B cell (primary cell): ENCODE results near the gene WIF1.
A peak's percentile ranks its signal among the peaks of the same experiment; 100 is the strongest.

Source experiments
- EZH2 ChIP-seq: IDR thresholded peaks from 2 replicates; pipeline ENCODE4 v1.6.1; 2012; ENCODE audit warnings: borderline replicate concordance, low read depth, mild to moderate bottlenecking, moderate library complexity, low read length; ENCODE audit not compliant: insufficient read depth, poor library complexity, severe bottlenecking
- TF ChIP-seq, protein P1 (sequence below): fragments of 200-600 bp; IDR thresholded peaks from one replicate; pipeline ENCODE4 v1.8.0; 2022; ENCODE audit warnings: antibody characterized with exemption, mild to moderate bottlenecking

GRCh38 chr12:65169320-65170208 lies 48.5 kb upstream of the WIF1 start, which contains the start of gene LEMD3:
- TF ChIP-seq, protein P1, sequence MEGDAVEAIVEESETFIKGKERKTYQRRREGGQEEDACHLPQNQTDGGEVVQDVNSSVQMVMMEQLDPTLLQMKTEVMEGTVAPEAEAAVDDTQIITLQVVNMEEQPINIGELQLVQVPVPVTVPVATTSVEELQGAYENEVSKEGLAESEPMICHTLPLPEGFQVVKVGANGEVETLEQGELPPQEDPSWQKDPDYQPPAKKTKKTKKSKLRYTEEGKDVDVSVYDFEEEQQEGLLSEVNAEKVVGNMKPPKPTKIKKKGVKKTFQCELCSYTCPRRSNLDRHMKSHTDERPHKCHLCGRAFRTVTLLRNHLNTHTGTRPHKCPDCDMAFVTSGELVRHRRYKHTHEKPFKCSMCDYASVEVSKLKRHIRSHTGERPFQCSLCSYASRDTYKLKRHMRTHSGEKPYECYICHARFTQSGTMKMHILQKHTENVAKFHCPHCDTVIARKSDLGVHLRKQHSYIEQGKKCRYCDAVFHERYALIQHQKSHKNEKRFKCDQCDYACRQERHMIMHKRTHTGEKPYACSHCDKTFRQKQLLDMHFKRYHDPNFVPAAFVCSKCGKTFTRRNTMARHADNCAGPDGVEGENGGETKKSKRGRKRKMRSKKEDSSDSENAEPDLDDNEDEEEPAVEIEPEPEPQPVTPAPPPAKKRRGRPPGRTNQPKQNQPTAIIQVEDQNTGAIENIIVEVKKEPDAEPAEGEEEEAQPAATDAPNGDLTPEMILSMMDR: peak; percentile 15
- TF ChIP-seq EZH2: no peak
